LNCaP clone FGC (cell line): ENCODE results near the gene GPSM1.

Experiments
- DNase-seq: peaks from one replicate; pipeline ENCODE4 v3.0.0-alpha.2; 2011; ENCODE audit warnings: low read depth
- H3K4me3 ChIP-seq: 2 replicates; pipeline ENCODE4 v1.5.1; 2011; ENCODE audit warnings: mild to moderate bottlenecking, low read depth, low read length, control low read depth
- TF ChIP-seq, protein P1 (sequence below): IDR thresholded peaks from 2 replicates; pipeline ENCODE4 v1.5.1; 2012; ENCODE audit warnings: mild to moderate bottlenecking; ENCODE audit not compliant: control insufficient read depth, insufficient read depth; ENCODE audit errors: extremely low read depth

GPSM1 gene

DNA sequence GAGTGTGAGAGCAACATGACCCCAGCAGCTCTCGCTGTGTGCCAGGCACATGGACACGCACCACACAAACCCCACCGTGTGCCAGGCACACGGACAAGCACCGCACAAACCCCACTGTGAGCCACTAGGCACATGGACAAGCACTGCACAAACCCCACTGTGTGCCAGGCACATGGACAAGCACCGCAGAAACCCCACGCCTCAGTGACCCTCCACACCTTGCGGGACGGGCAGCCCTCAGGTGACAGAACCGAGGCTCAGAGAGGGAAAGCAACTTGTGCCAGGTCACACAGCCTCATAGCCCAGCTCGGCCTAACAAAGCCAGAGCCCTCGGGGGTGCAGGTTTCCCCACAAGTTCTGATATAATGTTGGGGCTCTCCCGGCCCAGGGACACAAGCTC lies 2.0 kb upstream of the GPSM1 start:
- TF ChIP-seq, protein P1, sequence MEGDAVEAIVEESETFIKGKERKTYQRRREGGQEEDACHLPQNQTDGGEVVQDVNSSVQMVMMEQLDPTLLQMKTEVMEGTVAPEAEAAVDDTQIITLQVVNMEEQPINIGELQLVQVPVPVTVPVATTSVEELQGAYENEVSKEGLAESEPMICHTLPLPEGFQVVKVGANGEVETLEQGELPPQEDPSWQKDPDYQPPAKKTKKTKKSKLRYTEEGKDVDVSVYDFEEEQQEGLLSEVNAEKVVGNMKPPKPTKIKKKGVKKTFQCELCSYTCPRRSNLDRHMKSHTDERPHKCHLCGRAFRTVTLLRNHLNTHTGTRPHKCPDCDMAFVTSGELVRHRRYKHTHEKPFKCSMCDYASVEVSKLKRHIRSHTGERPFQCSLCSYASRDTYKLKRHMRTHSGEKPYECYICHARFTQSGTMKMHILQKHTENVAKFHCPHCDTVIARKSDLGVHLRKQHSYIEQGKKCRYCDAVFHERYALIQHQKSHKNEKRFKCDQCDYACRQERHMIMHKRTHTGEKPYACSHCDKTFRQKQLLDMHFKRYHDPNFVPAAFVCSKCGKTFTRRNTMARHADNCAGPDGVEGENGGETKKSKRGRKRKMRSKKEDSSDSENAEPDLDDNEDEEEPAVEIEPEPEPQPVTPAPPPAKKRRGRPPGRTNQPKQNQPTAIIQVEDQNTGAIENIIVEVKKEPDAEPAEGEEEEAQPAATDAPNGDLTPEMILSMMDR = no peak
- no peak for DNase-seq
- H3K4me3 ChIP-seq = no peak overlapping the region

DNA sequence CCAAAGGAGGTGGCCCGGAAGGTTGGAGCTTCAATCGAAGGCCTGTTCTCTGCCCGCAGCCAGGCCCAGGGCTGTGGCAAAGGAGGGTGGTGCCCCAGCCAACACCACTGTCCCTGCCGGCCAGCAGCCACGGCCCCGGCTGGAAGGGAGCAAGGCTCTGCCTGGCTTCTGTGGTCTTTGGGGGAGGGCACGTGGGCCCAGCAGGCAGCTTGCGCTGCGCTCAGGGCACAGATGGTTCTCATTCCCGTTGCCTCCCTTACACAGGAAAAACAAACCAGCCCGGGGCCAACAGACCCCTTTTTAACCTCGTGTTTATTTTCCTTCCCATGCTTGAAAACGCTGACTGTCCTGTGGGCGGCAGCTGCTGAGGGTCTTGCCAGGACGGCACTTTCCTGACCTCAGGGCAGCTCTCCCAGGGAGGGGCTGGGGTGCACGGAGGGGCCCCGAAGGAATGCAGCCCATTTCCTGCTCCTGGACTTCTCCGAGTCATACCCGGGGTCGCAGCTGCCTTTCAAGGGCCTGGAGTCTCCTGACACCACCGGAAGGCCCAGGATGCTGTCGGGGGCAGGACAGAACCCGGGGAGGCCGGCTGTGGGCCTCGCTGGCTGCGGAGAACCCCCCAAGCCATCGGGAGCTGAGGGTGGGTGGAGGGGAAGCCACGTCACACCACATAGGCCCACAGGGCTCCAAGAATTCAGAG lies 1.1 kb upstream of the GPSM1 start:
- TF ChIP-seq, protein P1 = no peak
- no peak overlapping the region for H3K4me3 ChIP-seq
- no peak for DNase-seq

DNA sequence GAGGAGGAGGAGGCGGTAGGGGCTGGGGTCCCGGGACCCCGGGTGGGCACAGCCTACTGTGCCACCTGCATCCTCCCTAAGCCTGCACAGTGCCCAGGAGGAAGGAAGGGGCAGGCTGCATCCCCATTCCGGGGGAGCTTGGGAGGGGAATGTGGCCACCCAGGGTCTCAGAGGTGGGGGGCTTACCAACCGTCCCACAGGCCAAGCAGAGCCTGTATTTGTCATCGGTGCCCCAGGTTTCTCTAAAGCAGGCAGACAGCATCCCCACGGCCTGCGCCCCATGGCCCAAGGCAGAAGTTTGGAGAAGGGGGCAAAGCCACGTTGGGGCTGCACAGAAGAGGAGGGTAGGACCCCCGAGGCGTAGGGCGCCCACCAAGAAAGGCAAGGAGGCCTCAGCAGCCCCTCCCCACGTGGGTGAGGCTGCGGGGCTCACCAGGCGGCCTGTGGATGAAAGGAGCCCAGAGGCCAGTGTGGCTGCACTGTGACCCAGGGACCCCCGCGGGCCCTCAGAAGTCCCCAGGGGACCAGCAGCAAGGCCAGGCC lies 507 bp upstream of the GPSM1 start:
- H3K4me3 ChIP-seq = peak overlapping the region; percentile 68
- no peak for DNase-seq
- TF ChIP-seq, protein P1 = no peak

DNA sequence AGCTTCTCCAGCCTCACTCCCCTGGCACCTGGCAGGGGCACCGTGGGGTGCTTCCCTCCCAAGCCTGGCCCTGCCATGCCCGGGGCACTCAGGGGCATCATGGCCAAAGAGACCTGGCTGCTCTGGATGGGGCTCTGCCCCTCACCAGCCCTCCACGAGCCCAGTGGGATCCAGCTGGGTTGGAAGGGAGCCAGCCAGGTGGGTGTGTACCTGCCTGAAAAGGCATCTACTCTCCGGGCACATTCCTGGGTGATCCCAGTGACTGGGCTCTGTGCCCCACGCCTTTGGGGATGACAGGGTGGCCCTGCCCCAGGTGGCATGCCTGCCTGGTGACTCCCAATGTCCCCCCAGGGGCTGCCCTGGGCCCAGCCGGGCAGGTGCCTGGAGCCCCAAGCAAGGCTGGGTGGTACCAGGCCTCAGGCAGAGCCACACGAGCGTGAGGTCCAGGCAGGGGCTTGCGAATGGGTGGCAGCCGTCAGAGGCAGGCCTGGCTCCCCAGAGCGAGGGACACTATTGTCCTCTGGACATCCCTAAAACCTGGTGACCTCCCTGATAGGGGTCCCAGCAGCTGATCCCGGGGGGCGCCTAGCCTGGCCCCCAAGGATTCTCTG lies 777 bp downstream of the GPSM1 start:
- H3K4me3 ChIP-seq = peak overlapping the region; percentile 68
- TF ChIP-seq, protein P1 = no peak
- no peak for DNase-seq

DNA sequence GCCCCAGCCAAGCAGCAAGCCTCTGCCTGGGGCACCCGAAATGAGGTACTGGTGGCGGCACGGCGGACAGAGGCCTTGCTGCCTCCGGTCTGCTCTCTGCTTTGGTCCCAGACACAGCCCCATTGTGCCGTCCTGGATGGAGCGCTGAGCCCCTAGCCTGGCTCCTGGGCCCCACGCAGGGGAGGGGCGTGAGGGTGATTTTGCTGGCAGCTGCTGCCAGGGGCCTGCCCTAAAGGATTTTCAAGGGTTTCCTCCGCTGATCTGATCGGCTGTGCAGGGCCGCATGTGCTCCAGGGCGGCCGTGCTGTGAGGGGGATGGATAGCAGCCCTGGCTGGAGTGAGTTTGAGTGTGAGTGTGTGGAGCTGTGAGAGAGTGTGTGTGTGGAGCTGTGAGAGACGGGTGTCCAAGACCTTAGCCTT lies 1.3 kb downstream of the GPSM1 start:
- TF ChIP-seq, protein P1 = no peak
- H3K4me3 ChIP-seq = peak overlapping the region; percentile 68

DNA sequence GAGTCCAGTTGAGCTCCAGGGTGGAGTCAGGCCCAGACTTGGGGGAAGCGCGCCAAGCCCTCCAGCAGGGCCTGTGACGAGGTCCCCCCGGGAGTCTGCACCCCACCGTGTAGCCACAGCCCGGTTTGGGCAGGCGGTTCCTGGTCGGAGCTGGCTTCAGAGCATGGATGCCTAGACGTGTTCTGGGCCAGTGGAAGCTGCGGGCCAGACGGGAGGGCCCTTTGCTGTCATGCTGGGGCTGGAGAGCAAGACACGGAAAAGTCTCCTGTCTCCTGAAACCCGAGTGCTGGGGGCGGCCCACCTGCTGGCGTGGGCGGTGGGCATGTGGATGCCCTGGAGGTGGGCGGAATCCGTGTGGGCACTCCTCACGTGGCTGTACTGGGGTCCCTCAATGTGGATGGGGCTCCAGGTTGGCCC lies 1.9 kb downstream of the GPSM1 start:
- TF ChIP-seq, protein P1 = no peak
- no peak for DNase-seq
- H3K4me3 ChIP-seq = no peak overlapping the region

More for the DNA sequence above, 1.3 kb downstream of the GPSM1 start:
- DNase-seq = no peak
